GM12878 (cell line): ENCODE results near the gene EGFL8. TPM values are rescaled to one million over a fixed set of nuclear protein-coding genes. Genes with fewer than 3 reads are reported as not detected.

Source experiments
- ATAC-seq: fragments of 200-7000 bp; cut with Tn5 transposase; 3 replicates; pipeline ENCODE4 v1.9.1; 2020; ENCODE audit warnings: mild to moderate bottlenecking, moderate library complexity
- BruUV-seq: library from RNA; stranded (reverse); fragments of 400-500 nt; replicated peaks from 2 replicates; lab custom pipeline; 2021; lab: Mats Ljungman, UMichigan
- CTCF ChIA-PET: fragments of 300-600 bp; sonication (Branson Sonifier 250); formaldehyde crosslinking; extraction: SDS; loops from one replicate; lab custom pipeline; 2021; ENCODE audit warnings: inconsistent platforms; lab: Yijun Ruan, JAX
- POLR2A ChIA-PET: fragments of 350-600 bp; formaldehyde crosslinking; extraction: SDS; loops from one replicate; lab custom pipeline; 2021; ENCODE audit warnings: inconsistent platforms; lab: Charles Lee
- RAD21 ChIA-PET: fragments of 300-600 bp; sonication (Branson Sonifier 250); formaldehyde crosslinking; loops from one replicate; lab custom pipeline; 2023; ENCODE audit warnings: antibody characterized with exemption; ENCODE audit not compliant: unreplicated experiment; lab: Charles Lee
- SMC1A ChIA-PET: fragments of 300-600 bp; sonication (Branson Sonifier 250); formaldehyde crosslinking; loops from one replicate; lab custom pipeline; 2023; ENCODE audit not compliant: unreplicated experiment, uncharacterized antibody; lab: Charles Lee
- DNase-seq: peaks from one replicate; pipeline ENCODE4 v3.0.0-alpha.2; 2011; ENCODE audit warnings: low read depth, low spot score
- FAIRE-seq: peaks from 3 replicates; lab custom pipeline; 2011; peaks lifted over from hg19 to GRCh38; lab: Jason Lieb, UNC
- H2AFZ ChIP-seq: 2 replicates; pipeline ENCODE4 v1.6.0; 2011; ENCODE audit warnings: low read depth, low read length, control low read depth; ENCODE audit not compliant: control insufficient read depth
- H3K27ac ChIP-seq: 2 replicates; pipeline ENCODE4 v1.5.1; 2011; ENCODE audit warnings: control low read depth; ENCODE audit not compliant: control insufficient read depth, insufficient read depth
- H3K27me3 ChIP-seq, 2 experiments: replicated peaks in 1 of 2; 2 replicates each; pipeline versions ENCODE4 v1.6.0 to v1.6.1; 2011; ENCODE audit warnings: low read length in 1 of 2; ENCODE audit not compliant: control insufficient read depth in 2 of 2, insufficient read depth in 2 of 2
- H3K36me3 ChIP-seq, 2 experiments: 2 replicates each; pipeline ENCODE4 v1.5.1; 2011; ENCODE audit warnings: low read length in 1 of 2; ENCODE audit not compliant: control insufficient read depth in 2 of 2, insufficient read depth in 2 of 2
- H3K4me1 ChIP-seq: 2 replicates; pipeline ENCODE4 v1.6.1; 2011; ENCODE audit warnings: mild to moderate bottlenecking, low read length, moderate library complexity, mixed read lengths; ENCODE audit not compliant: control insufficient read depth, insufficient read depth
- H3K4me2 ChIP-seq: 2 replicates; pipeline ENCODE4 v1.6.0; 2011; ENCODE audit warnings: control low read depth; ENCODE audit not compliant: control insufficient read depth, insufficient read depth
- H3K4me3 ChIP-seq: fragments of 200-600 bp; sonication (generic); 2 replicates; pipeline ENCODE4 v1.5.1; 2016
- H3K79me2 ChIP-seq: 2 replicates; pipeline ENCODE4 v1.6.0; 2011; ENCODE audit warnings: low read length; ENCODE audit not compliant: control insufficient read depth, insufficient read depth
- H3K9ac ChIP-seq: 2 replicates; pipeline ENCODE4 v1.8.0; 2011; ENCODE audit warnings: low read length, control low read depth, mixed read lengths; ENCODE audit not compliant: control insufficient read depth, insufficient read depth
- H3K9me3 ChIP-seq: replicated peaks from 3 replicates; pipeline ENCODE4 v1.5.1; 2011; ENCODE audit warnings: mild to moderate bottlenecking, low read length; ENCODE audit not compliant: control insufficient read depth, insufficient read depth
- H4K20me1 ChIP-seq: 2 replicates; pipeline ENCODE4 v1.6.0; 2011; ENCODE audit not compliant: control insufficient read depth, insufficient read depth
- ATF3 ChIP-seq: IDR thresholded peaks from 2 replicates; pipeline ENCODE4 v1.6.1; 2011; ENCODE audit warnings: low read depth, mild to moderate bottlenecking, low read length, moderate library complexity, borderline replicate concordance; ENCODE audit errors: extremely low read depth
- GATAD2B ChIP-seq: fragments of 450-650 bp; conservative IDR thresholded peaks from 2 replicates; pipeline ENCODE4 v1.6.1; 2017; ENCODE audit warnings: low read depth, mild to moderate bottlenecking, moderate library complexity
- JUNB ChIP-seq: IDR thresholded peaks from 2 replicates; pipeline ENCODE4 v1.6.1; 2016; ENCODE audit warnings: antibody characterized with exemption, mild to moderate bottlenecking
- MXI1 ChIP-seq: fragments of 150-350 bp; IDR thresholded peaks from 2 replicates; pipeline ENCODE4 v1.6.1; 2011; ENCODE audit warnings: low read depth, mild to moderate bottlenecking, inconsistent platforms, low read length, improper control_type of control experiment
- NFXL1 ChIP-seq: fragments of 450-650 bp; IDR thresholded peaks from 2 replicates; pipeline ENCODE4 v1.6.1; 2017; ENCODE audit warnings: antibody characterized with exemption, mild to moderate bottlenecking, borderline replicate concordance
- NRF1 ChIP-seq: conservative IDR thresholded peaks from 2 replicates; pipeline ENCODE4 v1.6.1; 2011; ENCODE audit warnings: mild to moderate bottlenecking, low read depth, low read length, improper control_type of control experiment
- PAX8 ChIP-seq: fragments of 450-650 bp; IDR thresholded peaks from 2 replicates; pipeline ENCODE4 v1.6.1; 2017; ENCODE audit warnings: mild to moderate bottlenecking, moderate library complexity
- POLR2AphosphoS2 ChIP-seq: IDR thresholded peaks from 2 replicates; pipeline ENCODE4 v1.6.1; 2011; ENCODE audit warnings: low read depth, mild to moderate bottlenecking, low read length, improper control_type of control experiment, moderate library complexity
- SP1 ChIP-seq: IDR thresholded peaks from one replicate; pipeline ENCODE4 v1.6.1; 2011; ENCODE audit warnings: low read depth, low read length
- TCF3 ChIP-seq: IDR thresholded peaks from 2 replicates; pipeline ENCODE4 v1.6.1; 2012; ENCODE audit warnings: low read depth, mild to moderate bottlenecking, low read length, borderline replicate concordance; ENCODE audit not compliant: insufficient read depth
- YY1 ChIP-seq: IDR thresholded peaks from 2 replicates; pipeline ENCODE4 v1.6.1; 2011; ENCODE audit warnings: low read depth, mild to moderate bottlenecking, low read length
- ZNF384 ChIP-seq: IDR thresholded peaks from 2 replicates; pipeline ENCODE4 v1.6.1; 2012; ENCODE audit warnings: low read depth, mild to moderate bottlenecking, low read length, improper control_type of control experiment, borderline replicate concordance
- WGBS: methylation state at CpG from one replicate; pipeline ENCODE4 v1.1.6; 2016; ENCODE audit warnings: low lambda C conversion rate; ENCODE audit not compliant: insufficient replicate concordance, insufficient coverage; ENCODE audit errors: missing lambda C conversion rate; 5-methylcytosine and 5-hydroxymethylcytosine counted together
- in situ Hi-C: fragments of 300-500 bp; cut with MboI; formaldehyde crosslinking; loops from 9 replicates; pipeline ENCODE4 v1.14.3; 2018; ENCODE audit warnings: mixed read lengths
- intact Hi-C: fragments of 100-400 bp; cut with micrococcal nuclease; formaldehyde crosslinking; loops from one replicate; pipeline ENCODE4 v1.14.2; 2022; ENCODE audit not compliant: unreplicated experiment
- polyA plus RNA-seq, 11 experiments: library from polyadenylated mRNA; depleted of rRNA in 4 of 11; unstranded in 6 of 11; stranded (reverse) in 5 of 11; fragments of >200 nt; fragmentation: Nextera tagmentation in 4 of 11; fragmentation: Illumina TruSeq in 1 of 11; extraction: Ambion mirVana in 4 of 11; extraction: Trizol in 1 of 11; gene quantifications; 1 replicate in 1 of 11; 2 replicates in 10 of 11; pipeline versions ENCODE4 v1.2.1 to v1.2.3, GENCODE V29; 2011 to 2016; ENCODE audit warnings: inconsistent platforms in 2 of 11, missing spikeins in 2 of 11, low read depth in 1 of 11
- total RNA-seq, 4 experiments: library from RNA; depleted of rRNA in 3 of 4; stranded (reverse); fragments of >200 nt in 3 of 4; fragmentation: Illumina TruSeq in 1 of 4; extraction: Trizol in 1 of 4; gene quantifications; 2 replicates each; pipeline versions ENCODE4 v1.2.1 to v1.2.3, GENCODE V29; 2013 to 2021

Gene EGFL8
- total and polyA plus RNA-seq, 10 of the 15 experiments (the other 5 are each of a cell fraction or from before 2014, with no cell fraction given) = 0.07 to 3.5 (median 1.4) TPM

GRCh38 chr6:32189742-32190053, 25.3 kb downstream of the EGFL8 start:
- Histone ChIP-seq H3K4me3 (peak overlapping the region; percentile 90), H3K9me3 (no peaks in the 10 kb centered on the region), H3K9ac (peak overlapping the region; percentile 99), H4K20me1 (no peaks in the 10 kb centered on the region), H3K27ac (peak overlapping the region; percentile 100), H2AFZ (no peak overlapping the region), H3K4me1 (peaks cover 36% of the 10 kb centered on the region), H3K27me3 (no peaks in the 10 kb centered on the region), H3K4me2 (peak overlapping the region; percentile 93; the same call in 1 of the 2 replicates), H3K79me2 (peaks cover 57% of the 10 kb centered on the region), H3K36me3 (peaks cover 0 to 6% of the 10 kb centered on the region in 2 experiments; a peak in 3 of 4 replicates)
- in situ Hi-C loops (no loop called here), intact Hi-C loops (loop anchor here (1.0 to 2.0 kb wide), 2 partner anchors 13 to 59 kb away; partner anchors contain the start of genes AGPAT1 and FKBPL)
- CTCF ChIA-PET = no interaction called here
- WGBS = 0% methylated on average over 3 of the region's 23 CpGs
- SMC1A ChIA-PET = interaction anchor here (4.2 to 4.3 kb wide), 2 partner anchors 12 to 60 kb away, joined by 24 to 41 read pairs; partner anchors contain the start of genes AGPAT1, ATF6B, FKBPL and RNF5
- RAD21 ChIA-PET = interaction anchor here (1.0 to 1.6 kb wide), 2 partner anchors 11 to 12 kb away, joined by 5 to 6 read pairs; no protein-coding TSS in a partner anchor
- FAIRE-seq (no peak), ATAC-seq (no peak), DNase-seq (no peak)
- BruUV-seq = no TSS peak
- POLR2A ChIA-PET = interaction anchor here (0.6 to 7.0 kb wide), 6 partner anchors 11 to 956 kb away, joined by 3 to 123 read pairs (median 4); partner anchors contain the start of genes AGPAT1, ATF6B, EGFL8 and FKBPL
- 0 out of 2 replicates have a peak, but pooled peaks have one; percentile 37 for TF ChIP-seq YY1
- no peak for TF ChIP-seq ZNF384

- H3K4me1 ChIP-seq = peaks cover 39% of the 10 kb centered on the region
- no peak within 1 kb of the TSS for H2AFZ ChIP-seq
- ATAC-seq (peak; percentile 79), DNase-seq (peak; percentile 91), FAIRE-seq (peak; percentile 76)
- H3K9me3 ChIP-seq = no peaks in the 10 kb centered on the region
- no peaks in the 10 kb centered on the region for H3K27me3 ChIP-seq
- H3K79me2 ChIP-seq = peaks cover 59% of the 10 kb centered on the region
- ChIA-PET SMC1A (interaction anchor here (4.2 to 4.3 kb wide), 2 partner anchors 13 to 61 kb away, joined by 24 to 41 read pairs; partner anchors contain the start of genes AGPAT1, ATF6B, FKBPL and RNF5), RAD21 (interaction anchor here (1.0 to 3.7 kb wide), 5 partner anchors 11 to 61 kb away, joined by 3 to 27 read pairs (median 6); partner anchors contain the start of genes ATF6B, FKBPL, PRRT1 and RNF5), POLR2A (interaction anchor here (0.6 to 7.0 kb wide), 8 partner anchors 12 to 956 kb away, joined by 3 to 123 read pairs (median 4); partner anchors contain the start of genes AGPAT1, ATF6B, EGFL8 and FKBPL), CTCF (interaction anchor here (0.8 to 1.0 kb wide), 3 partner anchors 11 to 71 kb away, joined by 3 to 4 read pairs (median 3); no protein-coding TSS in a partner anchor)
- H3K36me3 ChIP-seq = peaks cover 0 to 6% of the 10 kb centered on the region in 2 experiments; a peak in 3 of 4 replicates
- no peaks in the 10 kb centered on the region for H4K20me1 ChIP-seq
- intact Hi-C loops (loop anchor here (1.0 to 2.0 kb wide), 2 partner anchors 13 to 60 kb away; partner anchors contain the start of genes AGPAT1 and FKBPL), in situ Hi-C loops (no loop called here)
- H3K9ac ChIP-seq = peak within 1 kb of the TSS; percentile 99
- H3K4me2 ChIP-seq = peak within 1 kb of the TSS; percentile 99
- H3K27ac ChIP-seq = peak within 1 kb of the TSS; percentile 100
- WGBS = 2% methylated on average over 13 of the region's 23 CpGs
- TSS peak; percentile 93 for BruUV-seq
- H3K4me3 ChIP-seq = peak within 1 kb of the TSS; percentile 90
- TF ChIP-seq POLR2AphosphoS2 (peak; percentile 70; the same call in 1 of the 2 replicates), PAX8 (no peak), NRF1 (no peak), JUNB (no peak), GATAD2B (peak; percentile 83), TCF3 (no peak), ATF3 (no peak), YY1 (no peak), NFXL1 (peak; percentile 96), SP1 (peak; percentile 64), MXI1 (0 out of 2 replicates have a peak, but pooled peaks have one; percentile 33)
Observed at GRCh38 chr6:32190054-32190851, 25.9 kb downstream of the EGFL8 start, which contains the start of gene PBX2. TSS of gene PBX2 (minus strand) at chr6:32190202. CDS start at chr6:32189915, 287 bp downstream.
